Measurements from ENCODE around the gene SFXN5.

The SFXN5 gene

DNA sequence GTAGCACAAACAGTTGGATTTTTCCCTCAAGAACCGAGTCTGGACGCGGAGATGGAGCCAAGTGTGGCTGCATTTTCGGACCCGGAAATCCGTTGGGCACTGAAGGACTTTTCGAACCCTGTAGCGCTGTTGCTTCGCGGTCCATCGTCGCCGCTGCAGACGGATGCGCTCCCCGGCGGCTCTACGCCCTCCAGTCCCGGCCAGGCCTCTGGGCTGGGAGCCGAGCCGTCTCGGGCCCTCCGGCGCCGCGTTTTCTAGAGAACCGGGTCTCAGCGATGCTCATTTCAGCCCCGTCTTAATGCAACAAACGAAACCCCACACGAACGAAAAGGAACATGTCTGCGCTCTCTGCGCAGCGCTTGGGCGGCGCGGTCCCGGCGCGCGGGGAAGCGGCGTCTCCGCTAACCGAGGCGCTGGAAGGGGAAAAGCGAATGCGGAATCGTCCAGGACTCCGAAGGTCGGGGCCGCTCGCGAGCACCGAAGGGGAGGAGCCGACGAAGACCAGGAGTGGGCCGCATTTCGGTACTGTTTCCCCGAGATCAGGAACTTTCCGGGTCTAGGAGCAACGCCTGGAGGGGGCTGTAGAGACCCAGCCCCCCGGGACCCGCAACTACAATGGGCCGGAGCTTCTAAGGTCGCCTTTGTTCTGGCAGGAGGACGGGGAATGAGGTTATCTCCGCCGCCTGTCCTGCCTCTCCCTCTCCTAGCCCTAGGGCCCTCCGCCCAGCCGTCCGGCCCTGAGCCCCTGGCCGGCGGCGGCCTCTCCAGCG, 151.0 kb downstream of the SFXN5 start:
- ChIA-PET POLR2A (no interaction called here), CTCF (no interaction called here)
- TF ChIP-seq, protein P1, sequence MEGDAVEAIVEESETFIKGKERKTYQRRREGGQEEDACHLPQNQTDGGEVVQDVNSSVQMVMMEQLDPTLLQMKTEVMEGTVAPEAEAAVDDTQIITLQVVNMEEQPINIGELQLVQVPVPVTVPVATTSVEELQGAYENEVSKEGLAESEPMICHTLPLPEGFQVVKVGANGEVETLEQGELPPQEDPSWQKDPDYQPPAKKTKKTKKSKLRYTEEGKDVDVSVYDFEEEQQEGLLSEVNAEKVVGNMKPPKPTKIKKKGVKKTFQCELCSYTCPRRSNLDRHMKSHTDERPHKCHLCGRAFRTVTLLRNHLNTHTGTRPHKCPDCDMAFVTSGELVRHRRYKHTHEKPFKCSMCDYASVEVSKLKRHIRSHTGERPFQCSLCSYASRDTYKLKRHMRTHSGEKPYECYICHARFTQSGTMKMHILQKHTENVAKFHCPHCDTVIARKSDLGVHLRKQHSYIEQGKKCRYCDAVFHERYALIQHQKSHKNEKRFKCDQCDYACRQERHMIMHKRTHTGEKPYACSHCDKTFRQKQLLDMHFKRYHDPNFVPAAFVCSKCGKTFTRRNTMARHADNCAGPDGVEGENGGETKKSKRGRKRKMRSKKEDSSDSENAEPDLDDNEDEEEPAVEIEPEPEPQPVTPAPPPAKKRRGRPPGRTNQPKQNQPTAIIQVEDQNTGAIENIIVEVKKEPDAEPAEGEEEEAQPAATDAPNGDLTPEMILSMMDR (IDR thresholded peaks at IDR 0.05; ENCODE audit: control extremely low read depth, extremely low read depth, low read depth, missing control alignments) = no peak
- DNase-seq (ENCODE audit: extremely low spot score) = peak; percentile 22

DNA sequence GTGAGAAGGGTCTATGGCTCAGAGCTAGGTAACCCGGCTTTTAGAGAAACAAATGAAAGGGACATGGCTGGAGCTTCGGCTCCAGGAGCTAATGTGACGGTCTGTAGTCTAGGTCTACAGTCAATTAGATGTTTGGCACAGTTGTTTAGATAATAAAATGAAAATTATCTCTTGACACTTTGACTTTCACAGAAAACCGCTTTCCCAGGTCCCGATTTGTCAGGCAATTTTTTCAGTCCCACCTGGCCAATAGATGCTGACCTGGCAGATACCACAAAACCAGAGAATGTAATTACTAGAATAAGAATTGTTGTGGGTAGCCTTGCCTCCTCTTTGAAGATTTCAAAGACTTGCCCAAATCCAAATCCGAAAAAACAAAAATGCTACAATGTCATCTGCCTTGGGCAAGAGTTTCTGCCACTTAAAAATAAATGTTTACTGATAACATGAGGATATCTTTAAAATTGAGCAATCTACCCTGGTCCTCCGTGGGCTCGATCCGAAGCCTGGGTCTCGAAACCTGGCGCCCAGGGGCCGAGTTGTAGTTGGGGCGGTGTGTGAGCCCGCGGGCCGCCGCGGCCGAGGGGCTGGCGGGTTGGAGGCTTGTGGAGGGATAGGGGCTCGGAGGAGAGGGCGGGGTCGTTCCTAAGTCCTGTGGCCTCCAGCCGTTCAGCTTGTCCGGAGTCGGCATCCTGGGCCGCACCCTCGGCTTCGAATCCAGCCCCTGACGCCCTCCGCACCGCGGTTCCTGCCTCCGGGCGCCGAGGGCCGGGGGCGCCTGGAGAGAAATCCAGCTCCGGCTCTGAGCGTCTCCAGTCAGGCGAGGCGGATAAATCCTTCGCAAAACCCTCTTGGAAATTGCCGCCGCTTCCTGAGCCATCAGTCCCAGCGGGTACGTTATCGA, 151.8 kb downstream of the SFXN5 start:
- peak; percentile 20 for DNase-seq (ENCODE audit: extremely low spot score)
- TF ChIP-seq, protein P1 (IDR thresholded peaks at IDR 0.05; ENCODE audit: control extremely low read depth, extremely low read depth, low read depth, missing control alignments) = no peak
- ChIA-PET CTCF (no interaction called here), POLR2A (no interaction called here)

DNA sequence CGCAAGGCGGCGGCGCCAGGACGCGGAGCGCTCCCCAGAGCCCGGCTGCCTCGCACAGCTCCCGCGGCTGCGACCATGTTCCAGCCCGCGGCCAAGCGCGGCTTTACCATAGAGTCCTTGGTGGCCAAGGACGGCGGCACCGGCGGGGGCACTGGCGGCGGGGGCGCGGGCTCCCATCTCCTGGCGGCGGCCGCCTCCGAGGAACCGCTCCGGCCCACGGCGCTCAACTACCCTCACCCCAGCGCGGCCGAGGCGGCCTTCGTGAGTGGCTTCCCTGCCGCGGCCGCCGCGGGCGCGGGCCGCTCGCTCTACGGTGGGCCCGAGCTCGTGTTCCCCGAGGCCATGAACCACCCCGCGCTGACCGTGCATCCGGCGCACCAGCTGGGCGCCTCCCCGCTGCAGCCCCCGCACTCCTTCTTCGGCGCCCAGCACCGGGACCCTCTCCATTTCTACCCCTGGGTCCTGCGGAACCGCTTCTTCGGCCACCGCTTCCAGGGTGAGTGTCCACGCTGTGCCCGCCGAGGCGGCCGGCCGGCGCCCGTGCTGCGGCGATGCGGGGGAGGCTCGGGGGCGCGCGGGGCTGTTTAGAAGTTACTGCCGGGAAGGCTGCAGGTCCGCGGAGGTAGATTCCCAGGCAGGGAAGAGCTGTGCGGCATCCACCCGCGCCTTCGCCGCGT, 153.5 kb downstream of the SFXN5 start:
- TF ChIP-seq, protein P1 (IDR thresholded peaks at IDR 0.05; ENCODE audit: control extremely low read depth, extremely low read depth, low read depth, missing control alignments) = no peak
- ChIA-PET POLR2A (no interaction called here), CTCF (interaction anchor here (0.7 to 2.5 kb wide), 6 partner anchors 20 to 56 kb away, joined by 3 to 12 read pairs (median 4); partner anchors contain the start of gene SPR)
- DNase-seq (ENCODE audit: extremely low spot score) = peak; percentile 41

DNA sequence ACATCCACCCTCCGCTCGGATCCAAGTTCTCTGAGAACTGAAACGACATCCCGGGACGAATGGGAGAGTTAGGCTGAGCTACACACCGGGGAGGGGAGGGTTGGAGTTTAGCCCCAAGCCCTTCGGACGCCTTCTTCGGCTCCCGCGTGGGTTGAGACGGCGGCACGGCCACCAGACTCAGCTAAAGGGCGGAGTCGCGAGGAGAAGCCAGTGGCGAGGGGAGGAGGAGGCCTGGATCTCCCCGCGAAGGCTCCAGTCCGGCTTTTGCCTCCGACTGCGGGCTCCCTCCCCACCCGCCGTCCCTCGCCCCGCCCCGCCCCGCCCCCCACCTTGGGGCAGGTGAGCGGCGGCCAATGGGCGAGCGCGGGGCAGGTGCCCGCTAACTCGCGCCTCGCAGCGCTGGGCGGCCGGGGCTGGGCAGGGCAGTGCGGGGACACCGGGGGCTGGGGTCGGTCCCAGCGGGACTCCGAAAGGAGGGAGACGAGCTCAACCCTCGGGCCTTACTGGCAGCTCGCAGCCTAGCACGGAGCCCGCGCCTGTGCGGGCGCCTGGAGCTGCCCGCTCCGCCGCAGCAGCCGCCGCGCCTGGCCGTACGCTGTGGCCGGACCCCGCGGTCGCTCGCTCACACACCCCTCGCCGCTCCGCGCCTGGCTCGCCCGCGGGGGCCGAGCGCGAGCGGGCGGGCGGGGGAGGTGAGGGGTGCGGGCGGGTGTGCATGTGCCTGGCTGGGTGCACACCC, 154.2 kb downstream of the SFXN5 start, which contains the start of gene EMX1:
Gene EMX1, plus strand, starts transcription at position 382 of the 739 bp plus-strand sequence. Its CDS starts 334 bp downstream, at position 716.
- DNase-seq (ENCODE audit: extremely low spot score) = peak; percentile 85
- ChIA-PET CTCF (interaction anchor here (0.7 to 2.5 kb wide), 7 partner anchors 19 to 260 kb away, joined by 3 to 12 read pairs (median 4); partner anchors contain the start of gene SPR), POLR2A (no interaction called here)
- TF ChIP-seq, protein P1 (IDR thresholded peaks at IDR 0.05; ENCODE audit: control extremely low read depth, extremely low read depth, low read depth, missing control alignments) = no peak

DNA sequence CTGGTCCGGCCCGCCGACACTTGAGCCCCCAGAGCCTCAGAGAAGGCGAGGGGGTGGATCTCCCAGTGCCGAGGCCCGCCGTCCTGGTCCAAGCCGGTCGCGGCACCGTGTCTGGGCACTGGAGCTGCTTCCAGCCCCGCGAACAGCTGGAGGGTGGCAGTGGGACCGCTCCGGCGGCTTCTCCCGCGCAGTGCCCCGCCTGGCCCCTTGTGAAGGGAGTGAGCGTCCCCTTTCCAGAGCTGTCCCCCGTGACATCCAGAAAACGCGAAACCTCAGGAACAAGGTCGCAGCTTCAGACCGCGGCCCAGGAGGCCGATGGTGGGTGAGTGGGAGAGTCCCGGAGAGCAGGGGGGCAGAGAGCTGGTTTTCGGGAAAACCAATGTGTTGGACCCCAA, 154.8 kb downstream of the SFXN5 start:
- peak; percentile 32 for DNase-seq (ENCODE audit: extremely low spot score)
- ChIA-PET CTCF (interaction anchor here (1.0 to 2.5 kb wide), 5 partner anchors 18 to 261 kb away, joined by 3 to 12 read pairs (median 4); partner anchors contain the start of gene SPR), POLR2A (no interaction called here)
- TF ChIP-seq, protein P1 (IDR thresholded peaks at IDR 0.05; ENCODE audit: control extremely low read depth, extremely low read depth, low read depth, missing control alignments) = no peak
